Smooth muscle cell (in vitro differentiated cells): ENCODE measurements around the gene DBNL. TPM values are rescaled to one million over a fixed set of nuclear protein-coding genes. Genes with fewer than 3 reads are reported as not detected.

Source experiments
- DNase-seq: peaks from one replicate; lab custom pipeline; 2025; ENCODE audit not compliant: unreplicated experiment; lab: John Stamatoyannopoulos, UW
- H2AFZ ChIP-seq: fragments of 200-600 bp; sonication (generic); 2 replicates; pipeline ENCODE4 v1.6.0; 2016; ENCODE audit warnings: antibody characterized with exemption, low read depth, mild to moderate bottlenecking
- H3F3A ChIP-seq: fragments of 200-600 bp; sonication (generic); 2 replicates; pipeline ENCODE4 v1.6.0; 2017; ENCODE audit warnings: antibody characterized with exemption, low read depth
- H3K27ac ChIP-seq: fragments of 200-600 bp; sonication (generic); 2 replicates; pipeline ENCODE4 v1.5.1; 2016; ENCODE audit warnings: low read depth, mild to moderate bottlenecking
- H3K27me3 ChIP-seq: fragments of 200-600 bp; sonication (generic); 2 replicates; pipeline ENCODE4 v1.6.1; 2016; ENCODE audit warnings: low read depth, mild to moderate bottlenecking
- H3K36me3 ChIP-seq: fragments of 200-600 bp; sonication (generic); 2 replicates; pipeline ENCODE4 v1.5.1; 2016; ENCODE audit warnings: low read depth
- H3K4me1 ChIP-seq: fragments of 200-600 bp; sonication (generic); 2 replicates; pipeline ENCODE4 v1.5.1; 2016; ENCODE audit warnings: low read depth
- H3K4me2 ChIP-seq: fragments of 200-600 bp; sonication (generic); 2 replicates; pipeline ENCODE4 v1.6.0; 2016; ENCODE audit warnings: mild to moderate bottlenecking
- H3K4me3 ChIP-seq: fragments of 200-600 bp; sonication (generic); 2 replicates; pipeline ENCODE4 v1.5.1; 2016; ENCODE audit warnings: mild to moderate bottlenecking
- H3K79me2 ChIP-seq: fragments of 200-600 bp; sonication (generic); 2 replicates; pipeline ENCODE4 v1.6.0; 2016; ENCODE audit warnings: low read depth, mild to moderate bottlenecking
- H3K9ac ChIP-seq: fragments of 200-600 bp; sonication (generic); 2 replicates; pipeline ENCODE4 v1.6.0; 2016; ENCODE audit warnings: low read depth
- H3K9me3 ChIP-seq: fragments of 200-600 bp; sonication (generic); replicated peaks from 2 replicates; pipeline ENCODE4 v1.5.1; 2016; ENCODE audit warnings: low read depth
- H4K20me1 ChIP-seq: fragments of 200-600 bp; sonication (generic); 2 replicates; pipeline ENCODE4 v1.6.0; 2016; ENCODE audit warnings: low read depth
- WGBS: methylation state at CpG from one replicate; pipeline ENCODE4 v1.1.7; 2016; ENCODE audit warnings: low lambda C conversion rate; 5-methylcytosine and 5-hydroxymethylcytosine counted together
- microRNA-seq: library from miRNA; unstranded; fragments of <30 nt; microRNA quantifications from one replicate; pipeline ENCODE4, GENCODE V29; 2016; ENCODE audit warnings: borderline number of aligned reads
- polyA plus RNA-seq: library from polyadenylated mRNA; unstranded; fragments of >200 nt; fragmentation: Nextera tagmentation; extraction: Ambion mirVana; gene quantifications from 2 replicates; pipeline ENCODE4 v1.2.1, GENCODE V29; 2016
- total RNA-seq: library from RNA; depleted of rRNA; stranded (reverse); fragments of >200 nt; gene quantifications from 2 replicates; pipeline ENCODE4 v1.2.3, GENCODE V29; 2014
- TF ChIP-seq, protein P1 (sequence below): fragments of 200-600 bp; sonication (generic); IDR thresholded peaks from 2 replicates; pipeline ENCODE4 v1.5.1; 2017; ENCODE audit warnings: borderline replicate concordance, mild to moderate bottlenecking, antibody characterized with exemption; ENCODE audit not compliant: insufficient read depth, poor library complexity, severe bottlenecking

The DBNL gene
- total and polyA plus RNA-seq, 2 experiments from 2014 or later, result 55.1 to 98.4 TPM

DNA sequence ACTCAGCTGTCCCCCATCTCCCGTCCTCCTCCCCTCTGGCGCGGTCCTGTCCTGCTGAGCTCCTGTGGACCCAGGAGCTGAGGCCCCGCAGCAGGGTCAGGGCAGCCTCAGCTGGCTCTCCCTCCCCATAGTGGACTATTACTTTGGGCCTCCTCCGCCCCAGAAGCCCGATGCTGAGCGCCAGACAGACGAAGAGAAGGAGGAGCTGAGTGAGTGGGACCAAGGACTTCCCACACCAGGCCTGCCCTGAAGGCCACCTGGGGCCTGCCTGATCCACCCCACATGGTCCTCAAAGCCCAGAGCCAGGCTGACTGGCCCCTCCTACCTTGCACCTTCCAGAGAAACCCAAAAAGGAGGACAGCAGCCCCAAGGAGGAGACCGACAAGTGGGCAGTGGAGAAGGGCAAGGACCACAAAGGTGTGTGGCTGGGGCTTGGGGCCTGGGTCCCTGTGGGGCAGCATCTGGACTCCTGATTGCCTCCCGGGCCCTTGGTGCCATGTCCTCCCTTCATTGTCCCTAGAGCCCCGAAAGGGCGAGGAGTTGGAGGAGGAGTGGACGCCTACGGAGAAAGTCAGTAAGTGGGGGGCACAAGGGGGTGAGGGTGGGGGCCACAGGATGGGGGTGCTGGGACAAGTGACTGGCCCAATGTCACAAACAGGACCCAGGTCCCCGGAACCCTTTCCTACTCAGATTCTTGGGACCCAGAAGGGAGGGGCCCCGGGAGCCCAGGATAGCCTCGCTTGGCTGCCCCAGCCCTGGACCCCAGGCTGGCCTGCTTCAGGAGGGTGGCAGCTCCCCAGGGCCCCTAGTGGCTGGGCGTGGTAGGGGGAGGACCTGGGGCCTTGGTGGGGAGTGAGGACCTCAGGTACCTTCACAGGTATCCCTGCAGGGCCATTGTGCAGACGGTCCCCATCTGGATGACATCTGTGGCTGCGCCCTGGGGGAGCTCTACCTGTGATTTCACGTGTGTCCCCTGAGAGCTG lies 64.6 kb downstream of the DBNL start:
- no peak overlapping the region for H2AFZ ChIP-seq
- H4K20me1 ChIP-seq, result peaks cover 18% of the 10 kb centered on the region
- 91% methylated on average over 21 of the region's 21 CpGs for WGBS
- H3K27me3 ChIP-seq, result no peaks in the 10 kb centered on the region
- DNase-seq, result no peak
- H3K9ac ChIP-seq, result no peak overlapping the region
- H3K9me3 ChIP-seq, result no peaks in the 10 kb centered on the region
- no peak overlapping the region for H3K27ac ChIP-seq
- no peak overlapping the region for H3K4me3 ChIP-seq
- no peaks in the 10 kb centered on the region for H3F3A ChIP-seq
- H3K79me2 ChIP-seq, result peaks cover 23% of the 10 kb centered on the region
- TF ChIP-seq, protein P1, sequence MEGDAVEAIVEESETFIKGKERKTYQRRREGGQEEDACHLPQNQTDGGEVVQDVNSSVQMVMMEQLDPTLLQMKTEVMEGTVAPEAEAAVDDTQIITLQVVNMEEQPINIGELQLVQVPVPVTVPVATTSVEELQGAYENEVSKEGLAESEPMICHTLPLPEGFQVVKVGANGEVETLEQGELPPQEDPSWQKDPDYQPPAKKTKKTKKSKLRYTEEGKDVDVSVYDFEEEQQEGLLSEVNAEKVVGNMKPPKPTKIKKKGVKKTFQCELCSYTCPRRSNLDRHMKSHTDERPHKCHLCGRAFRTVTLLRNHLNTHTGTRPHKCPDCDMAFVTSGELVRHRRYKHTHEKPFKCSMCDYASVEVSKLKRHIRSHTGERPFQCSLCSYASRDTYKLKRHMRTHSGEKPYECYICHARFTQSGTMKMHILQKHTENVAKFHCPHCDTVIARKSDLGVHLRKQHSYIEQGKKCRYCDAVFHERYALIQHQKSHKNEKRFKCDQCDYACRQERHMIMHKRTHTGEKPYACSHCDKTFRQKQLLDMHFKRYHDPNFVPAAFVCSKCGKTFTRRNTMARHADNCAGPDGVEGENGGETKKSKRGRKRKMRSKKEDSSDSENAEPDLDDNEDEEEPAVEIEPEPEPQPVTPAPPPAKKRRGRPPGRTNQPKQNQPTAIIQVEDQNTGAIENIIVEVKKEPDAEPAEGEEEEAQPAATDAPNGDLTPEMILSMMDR, result no peak
- no peaks in the 10 kb centered on the region for H3K4me1 ChIP-seq
- H3K4me2 ChIP-seq, result no peak overlapping the region
- H3K36me3 ChIP-seq, result no peaks in the 10 kb centered on the region

DNA sequence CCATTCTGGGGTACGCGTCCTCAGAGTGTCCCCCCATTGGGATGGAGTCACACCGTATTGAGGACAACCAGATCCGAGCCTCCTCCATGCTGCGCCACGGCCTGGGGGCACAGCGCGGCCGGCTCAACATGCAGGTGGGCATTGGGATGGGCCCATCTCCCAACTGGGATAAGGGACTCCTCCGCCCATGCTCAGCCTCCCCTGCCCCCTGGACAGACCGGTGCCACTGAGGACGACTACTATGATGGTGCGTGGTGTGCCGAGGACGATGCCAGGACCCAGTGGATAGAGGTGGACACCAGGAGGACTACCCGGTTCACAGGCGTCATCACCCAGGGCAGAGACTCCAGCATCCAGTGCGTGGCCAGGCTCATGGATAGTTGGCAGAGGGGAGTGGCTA lies 65.5 kb downstream of the DBNL start:
- WGBS, result 96% methylated on average over 18 of the region's 18 CpGs

DNA sequence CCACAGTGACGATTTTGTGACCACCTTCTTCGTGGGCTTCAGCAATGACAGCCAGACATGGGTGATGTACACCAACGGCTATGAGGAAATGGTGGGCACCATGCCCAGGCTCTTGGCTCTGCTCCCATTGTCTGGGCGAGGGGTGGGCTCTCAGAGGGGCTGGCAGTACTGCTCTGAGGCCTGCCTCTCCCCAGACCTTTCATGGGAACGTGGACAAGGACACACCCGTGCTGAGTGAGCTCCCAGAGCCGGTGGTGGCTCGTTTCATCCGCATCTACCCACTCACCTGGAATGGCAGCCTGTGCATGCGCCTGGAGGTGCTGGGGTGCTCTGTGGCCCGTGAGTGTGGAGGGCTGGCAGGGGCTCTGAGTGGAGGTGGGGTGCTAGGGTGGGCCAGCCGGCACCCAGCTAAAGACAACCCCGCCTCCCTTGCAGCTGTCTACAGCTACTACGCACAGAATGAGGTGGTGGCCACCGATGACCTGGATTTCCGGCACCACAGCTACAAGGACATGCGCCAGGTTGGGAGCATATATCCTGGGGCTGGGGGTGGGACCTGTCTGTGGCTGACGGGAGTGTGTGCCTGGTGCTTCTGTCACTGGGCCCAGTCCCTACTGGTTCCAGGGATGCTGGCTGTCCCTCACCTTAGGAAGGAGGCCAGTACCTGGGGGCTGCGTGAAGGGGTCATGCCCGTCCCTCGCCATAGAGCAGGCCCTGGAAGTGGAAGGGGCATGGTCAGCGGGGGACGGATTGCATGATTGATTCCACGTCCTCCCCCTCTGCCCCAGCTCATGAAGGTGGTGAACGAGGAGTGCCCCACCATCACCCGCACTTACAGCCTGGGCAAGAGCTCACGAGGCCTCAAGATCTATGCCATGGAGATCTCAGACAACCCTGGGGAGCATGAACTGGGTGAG lies 66.5 kb downstream of the DBNL start:
- Histone ChIP-seq H3K4me2 (no peak overlapping the region), H3K9me3 (no peaks in the 10 kb centered on the region), H3K36me3 (no peaks in the 10 kb centered on the region), H3K27me3 (no peaks in the 10 kb centered on the region), H3K9ac (no peak overlapping the region), H4K20me1 (peaks cover 12% of the 10 kb centered on the region), H3K79me2 (peaks cover 8% of the 10 kb centered on the region), H3K27ac (no peak overlapping the region), H3F3A (no peaks in the 10 kb centered on the region), H3K4me3 (no peak overlapping the region), H2AFZ (no peak overlapping the region), H3K4me1 (no peaks in the 10 kb centered on the region)
- 93% methylated on average over 27 of the region's 27 CpGs for WGBS
- TF ChIP-seq, protein P1, result no peak
- DNase-seq, result no peak

More for the DNA sequence above, 65.5 kb downstream of the DBNL start:
- Histone ChIP-seq H3K27me3 (no peaks in the 10 kb centered on the region), H4K20me1 (peaks cover 18% of the 10 kb centered on the region), H3K27ac (no peak overlapping the region), H3K9me3 (no peaks in the 10 kb centered on the region), H3K79me2 (peaks cover 18% of the 10 kb centered on the region), H3K36me3 (no peaks in the 10 kb centered on the region), H3F3A (no peaks in the 10 kb centered on the region), H3K9ac (no peak overlapping the region), H3K4me3 (no peak overlapping the region), H3K4me1 (no peaks in the 10 kb centered on the region), H2AFZ (no peak overlapping the region), H3K4me2 (no peak overlapping the region)
- TF ChIP-seq, protein P1, result no peak
- DNase-seq, result no peak

Small RNAs within 50 kb of the gene (microRNA-seq; reads per million reads assigned to microRNA genes)
- gene MIR6837 (2.9 reads per million), gene MIR6838 (not detected)

Other genes with a start within 250 kb of the DBNL start
- gene MRPS24, start 175.2 kb upstream of the DBNL start, total RNA-seq, result 84.1 and 87.7 TPM in 2 replicates
- gene MRPS24, start 175.2 kb upstream of the DBNL start, polyA plus RNA-seq, result 164 and 183 TPM in 2 replicates
- gene URGCP, start 138.1 kb upstream of the DBNL start, total RNA-seq, result 24.8 and 34.4 TPM in 2 replicates
- gene URGCP, start 138.1 kb upstream of the DBNL start, polyA plus RNA-seq, result 20.4 and 23.8 TPM in 2 replicates
- gene UBE2D4, start 118.3 kb upstream of the DBNL start, total RNA-seq, result 5.6 and 8.6 TPM in 2 replicates
- gene UBE2D4, start 118.3 kb upstream of the DBNL start, polyA plus RNA-seq, result 4.6 and 9.5 TPM in 2 replicates
- not detected in 2 replicates for gene SPDYE1, start 46.8 kb upstream of the DBNL start, total RNA-seq
- gene SPDYE1, start 46.8 kb upstream of the DBNL start, polyA plus RNA-seq, result 0.15 and 0.74 TPM in 2 replicates
- gene PGAM2, start 20.9 kb downstream of the DBNL start, total RNA-seq, result 0.54 TPM in 1 of 2 replicates, not detected in the other
- gene PGAM2, start 20.9 kb downstream of the DBNL start, polyA plus RNA-seq, result not detected in 2 replicates
- gene POLM, start 37.8 kb downstream of the DBNL start, total RNA-seq, result 4.9 and 5.2 TPM in 2 replicates
- gene POLM, start 37.8 kb downstream of the DBNL start, polyA plus RNA-seq, result 9.9 and 10.2 TPM in 2 replicates
- 36.6 and 39.7 TPM in 2 replicates for gene AEBP1, start 59.6 kb downstream of the DBNL start, total RNA-seq
- 141 and 163 TPM in 2 replicates for gene AEBP1, start 59.6 kb downstream of the DBNL start, polyA plus RNA-seq
- gene POLD2, start 78.8 kb downstream of the DBNL start, total RNA-seq, result 45.5 and 49.1 TPM in 2 replicates
- gene POLD2, start 78.8 kb downstream of the DBNL start, polyA plus RNA-seq, result 133 and 151 TPM in 2 replicates
- 39.0 and 95.1 TPM in 2 replicates for gene MYL7, start 96.6 kb downstream of the DBNL start, total RNA-seq
- 35.8 and 77.7 TPM in 2 replicates for gene MYL7, start 96.6 kb downstream of the DBNL start, polyA plus RNA-seq
- gene GCK, start 144.7 kb downstream of the DBNL start, total RNA-seq, result 1.6 and 2.7 TPM in 2 replicates
- 5.5 and 7.3 TPM in 2 replicates for gene GCK, start 144.7 kb downstream of the DBNL start, polyA plus RNA-seq
- 64.2 and 95.9 TPM in 2 replicates for gene YKT6, start 156.3 kb downstream of the DBNL start, total RNA-seq
- 86.5 and 87.4 TPM in 2 replicates for gene YKT6, start 156.3 kb downstream of the DBNL start, polyA plus RNA-seq